Measurements from ENCODE around the gene SEC61A2. TPM values are rescaled to one million over a fixed set of nuclear protein-coding genes. Genes with fewer than 3 reads are reported as not detected.

The SEC61A2 gene
- total and polyA plus RNA-seq, 4 donors: 2.8 to 17.5 (median 6.3) TPM

GRCh38 chr10:12207114-12207513 is 77.6 kb downstream of the SEC61A2 start:
- no peak for DNase-seq
- H3K9ac ChIP-seq (ENCODE audit: insufficient read depth in 1 of 2, low read length in 2 of 2): no peak overlapping the region
- H3K27me3 ChIP-seq (ENCODE audit: control insufficient read depth in 3 of 3, insufficient read depth in 3 of 3, low read length in 2 of 3): no peaks in the 10 kb centered on the region
- TF ChIP-seq CTCF (IDR thresholded peaks at IDR 0.05; ENCODE audit: control extremely low read depth, extremely low read depth): no peak
- ATAC-seq (ENCODE audit: insufficient read depth, low FRiP score): no peak
- no peaks in the 10 kb centered on the region for H3K4me1 ChIP-seq (ENCODE audit: control insufficient read depth in 5 of 5, insufficient read depth in 5 of 5, low read length in 5 of 5)
- 86 to 87% methylated on average over 3 of the region's 3 CpGs for WGBS, 2 donors
- H3K36me3 ChIP-seq (ENCODE audit: control insufficient read depth in 4 of 4, insufficient read depth in 4 of 4, low read length in 4 of 4): peaks cover 10 to 33% (median 22%) of the 10 kb centered on the region in 4 donors
- no peak overlapping the region for H3K27ac ChIP-seq (ENCODE audit: low read depth in 1 of 2, low read length in 1 of 2)
- H3K9me3 ChIP-seq (ENCODE audit: control insufficient read depth in 4 of 4, insufficient read depth in 3 of 4, low read length in 3 of 4): no peaks in the 10 kb centered on the region
- H3K4me3 ChIP-seq: no peak overlapping the region

- no peak for TF ChIP-seq CTCF (IDR thresholded peaks at IDR 0.05; ENCODE audit: control extremely low read depth, extremely low read depth)
- DNase-seq: no peak
- Histone ChIP-seq H3K9me3 (ENCODE audit: control insufficient read depth in 4 of 4, insufficient read depth in 3 of 4, low read length in 3 of 4) (no peaks in the 10 kb centered on the region), H3K4me1 (ENCODE audit: control insufficient read depth in 5 of 5, insufficient read depth in 5 of 5, low read length in 5 of 5) (no peaks in the 10 kb centered on the region), H3K4me3 (no peak overlapping the region), H3K36me3 (ENCODE audit: control insufficient read depth in 4 of 4, insufficient read depth in 4 of 4, low read length in 4 of 4) (peaks cover 12 to 36% (median 23%) of the 10 kb centered on the region in 4 donors), H3K27ac (ENCODE audit: low read depth in 1 of 2, low read length in 1 of 2) (no peak overlapping the region), H3K27me3 (ENCODE audit: control insufficient read depth in 3 of 3, insufficient read depth in 3 of 3, low read length in 2 of 3) (no peaks in the 10 kb centered on the region), H3K9ac (ENCODE audit: insufficient read depth in 1 of 2, low read length in 2 of 2) (no peak overlapping the region)
- 98 to 99% methylated on average over 5 of the region's 5 CpGs for WGBS, 2 donors
- no peak for ATAC-seq (ENCODE audit: insufficient read depth, low FRiP score)
These were observed 79.0 kb downstream of the SEC61A2 start for GRCh38 chr10:12208460-12208859.

DNA sequence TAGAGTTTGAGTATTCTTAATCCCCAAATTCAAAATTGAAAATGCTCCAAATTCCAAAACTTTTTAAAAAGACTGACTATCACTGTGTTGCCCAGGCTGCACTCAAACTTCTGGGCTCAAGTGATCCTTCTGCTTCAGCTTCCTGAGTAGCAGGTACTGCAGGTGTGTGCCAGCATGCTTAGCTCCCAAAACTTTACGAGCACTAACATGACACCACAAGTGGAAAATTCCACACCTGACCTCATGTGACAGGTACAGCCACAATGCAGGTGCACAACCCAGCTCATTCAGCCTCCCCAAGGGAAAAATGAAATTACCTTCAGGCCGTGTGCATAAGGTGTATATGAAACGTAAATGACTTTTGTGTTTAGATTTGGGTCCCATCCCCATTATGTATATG is 83.0 kb downstream of the SEC61A2 start:
- Histone ChIP-seq H3K4me1 (ENCODE audit: control insufficient read depth in 5 of 5, insufficient read depth in 5 of 5, low read length in 5 of 5) (peaks cover 0 to 5% (median 0%) of the 10 kb centered on the region in 5 donors), H3K9me3 (ENCODE audit: control insufficient read depth in 4 of 4, insufficient read depth in 3 of 4, low read length in 3 of 4) (no peaks in the 10 kb centered on the region), H3K36me3 (ENCODE audit: control insufficient read depth in 4 of 4, insufficient read depth in 4 of 4, low read length in 4 of 4) (peaks cover 12 to 37% (median 24%) of the 10 kb centered on the region in 4 donors), H3K27me3 (ENCODE audit: control insufficient read depth in 3 of 3, insufficient read depth in 3 of 3, low read length in 2 of 3) (no peaks in the 10 kb centered on the region), H3K27ac (ENCODE audit: low read depth in 1 of 2, low read length in 1 of 2) (no peak overlapping the region), H3K4me3 (no peak overlapping the region), H3K9ac (ENCODE audit: insufficient read depth in 1 of 2, low read length in 2 of 2) (no peak overlapping the region)
- DNase-seq: no peak
- TF ChIP-seq CTCF (IDR thresholded peaks at IDR 0.05; ENCODE audit: control extremely low read depth, extremely low read depth): no peak
- 83 to 93% methylated on average over 3 of the region's 3 CpGs for WGBS, 2 donors
- no peak for ATAC-seq (ENCODE audit: insufficient read depth, low FRiP score)

DNA sequence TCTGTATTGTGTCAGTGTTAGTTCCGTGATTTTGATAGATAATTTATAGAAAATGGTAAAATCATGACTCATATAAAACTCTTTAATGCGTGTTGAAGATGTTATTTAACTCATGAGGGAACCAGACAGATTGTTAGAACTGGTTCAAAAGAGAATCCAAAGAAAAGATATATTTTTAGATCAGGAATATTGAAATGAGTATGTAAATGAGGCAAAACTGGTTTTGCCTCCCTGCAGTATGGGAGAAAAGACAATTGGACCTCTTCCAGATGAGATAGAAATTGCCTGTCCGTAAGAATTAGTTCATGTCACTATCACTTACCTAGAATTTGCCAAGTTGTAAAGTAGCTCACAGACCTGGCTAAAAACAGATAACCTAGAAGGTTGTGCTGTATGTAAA is 84.1 kb downstream of the SEC61A2 start:
- Histone ChIP-seq H3K9ac (ENCODE audit: insufficient read depth in 1 of 2, low read length in 2 of 2) (no peak overlapping the region), H3K27me3 (ENCODE audit: control insufficient read depth in 3 of 3, insufficient read depth in 3 of 3, low read length in 2 of 3) (no peaks in the 10 kb centered on the region), H3K36me3 (ENCODE audit: control insufficient read depth in 4 of 4, insufficient read depth in 4 of 4, low read length in 4 of 4) (peaks cover 17 to 30% (median 25%) of the 10 kb centered on the region in 4 donors), H3K9me3 (ENCODE audit: control insufficient read depth in 4 of 4, insufficient read depth in 3 of 4, low read length in 3 of 4) (no peaks in the 10 kb centered on the region), H3K4me1 (ENCODE audit: control insufficient read depth in 5 of 5, insufficient read depth in 5 of 5, low read length in 5 of 5) (peaks cover 0 to 5% (median 0%) of the 10 kb centered on the region in 5 donors), H3K27ac (ENCODE audit: low read depth in 1 of 2, low read length in 1 of 2) (no peak overlapping the region), H3K4me3 (no peak overlapping the region)
- TF ChIP-seq CTCF (IDR thresholded peaks at IDR 0.05; ENCODE audit: control extremely low read depth, extremely low read depth): no peak
- ATAC-seq (ENCODE audit: insufficient read depth, low FRiP score): no peak
- WGBS, 2 donors: 75 to 85% methylated on average over 3 of the region's 3 CpGs
- no peak for DNase-seq

Measured in lung (tissue), 12 donors.